ENCODE measurements around the gene CERS4.
"Not testable (repeated sequence)": the region's sequence is repeated elsewhere in the genome, so short reads cannot be mapped to it uniquely, and the experiment has no call there.

CERS4 gene

DNA sequence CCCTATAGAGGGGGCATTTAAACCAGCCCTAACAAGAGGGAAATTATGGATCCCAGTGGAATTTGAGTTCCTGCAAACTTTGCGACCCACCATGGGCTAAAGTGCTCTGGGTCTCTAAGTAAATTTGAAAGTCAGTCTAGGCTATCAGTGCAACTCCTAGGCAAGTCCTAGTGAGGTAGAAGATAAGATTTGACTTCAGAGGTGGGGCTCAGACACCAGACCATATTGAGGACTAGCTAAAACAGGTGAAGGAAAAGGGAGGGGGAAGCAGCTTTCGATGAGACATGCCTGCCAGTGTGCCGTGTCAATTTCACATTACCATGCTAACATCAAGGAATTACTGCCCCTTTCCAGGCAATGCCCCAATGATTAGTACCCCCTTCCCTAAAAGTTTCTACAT lies 60.6 kb downstream of the CERS4 start:
- DNase-seq = no peak

DNA sequence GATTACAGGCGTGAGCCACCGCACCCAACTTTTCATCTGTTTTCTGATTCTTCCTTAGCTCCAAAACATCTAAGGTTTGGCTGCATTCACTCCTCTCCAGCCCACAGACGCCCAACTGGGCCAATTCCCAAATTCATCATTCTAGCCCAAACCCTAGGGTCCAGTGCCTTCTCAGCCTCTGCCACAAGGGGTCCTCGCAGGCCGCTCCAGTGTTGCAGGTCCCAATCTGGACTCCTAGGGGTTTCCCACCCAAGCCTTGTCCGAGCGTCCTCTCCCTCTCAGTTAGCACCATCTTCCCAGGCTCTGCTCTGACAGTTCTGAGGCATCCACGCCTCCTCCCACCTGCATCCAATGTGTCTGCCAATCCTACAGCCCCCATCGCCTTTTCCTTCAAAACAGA lies 67.3 kb downstream of the CERS4 start:
- DNase-seq = not testable (repeated sequence)

DNA sequence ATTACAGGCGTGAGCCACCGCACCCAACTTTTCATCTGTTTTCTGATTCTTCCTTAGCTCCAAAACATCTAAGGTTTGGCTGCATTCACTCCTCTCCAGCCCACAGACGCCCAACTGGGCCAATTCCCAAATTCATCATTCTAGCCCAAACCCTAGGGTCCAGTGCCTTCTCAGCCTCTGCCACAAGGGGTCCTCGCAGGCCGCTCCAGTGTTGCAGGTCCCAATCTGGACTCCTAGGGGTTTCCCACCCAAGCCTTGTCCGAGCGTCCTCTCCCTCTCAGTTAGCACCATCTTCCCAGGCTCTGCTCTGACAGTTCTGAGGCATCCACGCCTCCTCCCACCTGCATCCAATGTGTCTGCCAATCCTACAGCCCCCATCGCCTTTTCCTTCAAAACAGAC lies 82.2 kb downstream of the CERS4 start:
- not testable (repeated sequence) for DNase-seq

DNA sequence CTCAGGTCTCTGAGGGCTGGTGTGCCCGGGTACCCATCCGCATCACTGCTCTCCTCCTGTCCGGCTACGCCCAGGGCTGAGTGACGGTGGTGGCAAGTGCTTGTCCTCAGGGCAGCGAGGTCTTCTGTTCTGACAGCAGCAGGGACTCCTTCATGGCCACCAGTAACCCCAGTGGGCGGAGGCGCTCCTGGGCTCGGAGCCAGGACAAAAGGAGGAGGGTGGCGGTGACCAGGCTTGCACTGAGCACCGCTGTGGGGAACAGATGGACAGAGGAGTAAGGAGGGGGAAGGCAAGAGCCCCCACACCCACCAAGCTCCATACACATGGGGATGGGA lies 93.2 kb downstream of the CERS4 start:
- DNase-seq = no peak

DNA sequence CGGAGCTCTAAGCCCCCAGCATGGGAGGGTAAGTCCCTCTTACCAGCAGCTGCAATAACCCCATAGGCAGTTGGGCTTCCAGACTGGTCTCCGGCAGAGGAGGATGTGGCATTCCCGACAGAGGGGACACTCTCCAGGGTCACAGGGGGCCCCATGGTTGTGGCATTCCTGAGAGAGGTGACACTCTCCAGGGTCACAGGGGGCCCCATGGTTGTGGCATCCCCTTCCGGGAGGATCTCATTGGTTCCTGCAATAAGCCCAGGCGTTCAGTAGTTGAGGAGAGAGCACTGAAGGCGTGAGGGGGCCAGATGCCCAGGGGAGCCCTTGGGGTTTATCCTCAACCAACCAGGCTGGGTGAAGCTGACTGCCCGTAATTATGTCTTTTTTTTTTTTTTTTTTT lies 93.6 kb downstream of the CERS4 start:
- DNase-seq = no peak

DNA sequence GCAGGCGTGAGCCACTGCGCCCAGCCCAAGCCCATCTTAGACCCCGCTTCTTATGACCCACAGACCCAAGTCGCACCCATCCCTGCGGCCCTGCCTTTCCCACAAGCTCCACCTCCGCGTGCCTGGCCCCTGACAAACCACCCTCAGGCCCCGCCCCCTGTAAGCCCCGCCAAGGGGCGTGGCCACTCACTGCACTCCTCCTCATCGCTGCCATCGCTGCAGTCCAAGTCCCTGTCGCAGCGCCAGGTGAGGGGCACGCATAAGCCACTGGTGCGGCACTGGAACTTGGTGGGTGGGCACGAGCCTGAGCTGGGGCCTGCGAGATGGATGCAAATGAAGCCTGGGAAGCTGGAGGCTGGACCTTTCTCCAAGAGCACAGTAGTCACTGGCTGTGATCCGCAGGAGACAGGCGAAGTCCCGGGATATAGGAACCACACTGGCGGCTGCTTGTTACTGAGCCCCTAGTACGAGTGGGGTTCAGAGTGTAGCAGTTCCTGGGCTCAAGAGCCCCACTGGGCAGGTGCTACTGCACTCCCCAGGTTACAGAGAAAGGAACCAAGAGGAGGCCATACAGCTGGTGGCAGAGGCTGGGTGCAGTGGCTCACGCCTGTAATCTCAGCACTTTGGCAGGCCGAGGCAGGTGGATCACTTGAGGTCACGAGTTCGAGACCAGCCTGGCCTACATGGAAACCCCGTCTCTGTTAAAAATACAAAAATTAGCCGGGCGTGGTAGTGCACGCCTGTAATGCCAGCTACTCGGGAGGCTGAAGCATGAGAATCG lies 95.9 kb downstream of the CERS4 start:
- DNase-seq = no peak

DNA sequence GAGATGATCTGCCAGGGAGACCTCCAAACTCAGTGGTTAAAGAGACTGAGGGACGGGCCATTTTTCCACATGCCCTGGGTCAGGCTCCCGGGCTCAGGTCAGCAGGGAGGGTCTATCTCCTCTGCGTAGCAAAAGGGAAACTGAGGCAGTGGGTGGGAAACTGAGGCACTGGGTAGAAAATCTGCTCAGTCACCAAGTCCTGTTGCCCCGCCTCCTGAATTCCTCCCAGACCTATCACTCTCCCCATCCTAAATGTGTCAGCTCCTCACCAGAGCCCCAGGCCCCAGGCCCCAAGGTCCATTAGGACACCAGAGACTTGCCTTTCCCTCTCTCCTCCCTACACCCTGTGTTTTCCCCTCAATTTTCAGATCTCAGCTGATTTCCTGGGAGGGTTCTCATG lies 96.6 kb downstream of the CERS4 start:
- DNase-seq = no peak

DNA sequence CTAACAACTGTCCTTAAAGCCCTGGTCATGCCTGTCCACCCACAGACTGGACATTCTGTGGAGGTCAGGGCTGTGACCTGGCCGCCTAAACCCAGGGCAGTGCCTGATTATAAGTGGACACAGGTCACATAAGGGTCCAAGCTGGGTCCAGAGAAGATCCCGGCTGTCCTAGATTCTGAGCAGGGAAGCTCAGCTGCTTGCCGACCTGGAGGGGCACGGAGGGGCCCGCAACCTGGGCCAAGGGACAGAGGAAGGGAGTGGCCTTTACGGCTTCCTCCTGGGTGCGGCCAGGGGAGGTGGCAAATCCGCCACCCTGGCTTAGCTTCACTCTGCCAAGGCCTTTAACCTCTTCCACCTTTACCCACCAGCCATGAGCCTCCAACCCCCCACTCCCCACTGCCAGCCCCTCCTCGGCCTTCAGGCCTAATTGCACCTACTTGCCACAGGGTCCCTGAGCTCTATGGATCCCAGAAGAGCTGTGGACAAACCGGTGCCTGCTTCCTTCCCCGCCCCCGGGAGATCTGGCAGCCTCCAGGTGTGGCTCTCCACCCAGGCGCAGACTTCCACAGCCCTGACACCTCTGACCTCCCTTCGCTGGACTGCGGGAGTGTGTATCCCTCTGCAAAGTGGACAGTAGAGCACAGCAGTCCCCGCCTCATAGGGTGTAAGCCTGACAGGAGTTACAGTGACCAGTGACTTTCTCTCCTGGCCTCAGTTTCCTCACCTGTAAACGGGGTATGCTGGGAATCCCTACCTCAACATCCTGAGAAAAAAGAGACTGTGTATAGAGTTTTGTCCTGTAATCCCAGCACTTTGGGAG lies 97.3 kb downstream of the CERS4 start:
- no peak for DNase-seq

DNA sequence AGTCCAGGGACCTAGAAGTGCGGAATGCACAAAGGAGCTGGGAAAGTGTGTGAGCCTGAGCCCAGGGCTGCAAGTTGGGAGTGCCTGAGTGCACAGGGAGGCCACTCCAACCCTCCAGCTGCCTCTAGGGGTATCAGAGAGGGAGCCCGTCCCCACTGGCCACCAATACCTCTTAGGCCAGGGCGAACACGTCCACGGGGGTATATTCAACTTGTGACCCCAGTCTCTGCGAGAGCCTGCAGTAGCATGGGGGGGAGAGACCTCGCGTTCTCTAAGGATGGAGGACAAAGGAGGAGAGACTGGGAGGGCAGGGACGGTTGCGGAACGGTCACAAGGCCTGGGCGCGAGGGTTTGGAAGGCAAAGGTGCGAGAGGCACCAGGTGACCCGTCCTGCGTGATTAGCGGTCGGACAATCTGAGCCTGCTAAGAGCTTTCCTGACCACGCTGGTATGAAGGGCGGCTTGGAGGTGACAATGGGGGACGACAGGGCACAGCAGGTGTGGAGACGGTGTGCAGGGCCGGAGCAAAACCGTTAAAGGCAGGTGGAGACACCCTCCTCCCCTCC lies 98.3 kb downstream of the CERS4 start:
- DNase-seq = no peak

DNA sequence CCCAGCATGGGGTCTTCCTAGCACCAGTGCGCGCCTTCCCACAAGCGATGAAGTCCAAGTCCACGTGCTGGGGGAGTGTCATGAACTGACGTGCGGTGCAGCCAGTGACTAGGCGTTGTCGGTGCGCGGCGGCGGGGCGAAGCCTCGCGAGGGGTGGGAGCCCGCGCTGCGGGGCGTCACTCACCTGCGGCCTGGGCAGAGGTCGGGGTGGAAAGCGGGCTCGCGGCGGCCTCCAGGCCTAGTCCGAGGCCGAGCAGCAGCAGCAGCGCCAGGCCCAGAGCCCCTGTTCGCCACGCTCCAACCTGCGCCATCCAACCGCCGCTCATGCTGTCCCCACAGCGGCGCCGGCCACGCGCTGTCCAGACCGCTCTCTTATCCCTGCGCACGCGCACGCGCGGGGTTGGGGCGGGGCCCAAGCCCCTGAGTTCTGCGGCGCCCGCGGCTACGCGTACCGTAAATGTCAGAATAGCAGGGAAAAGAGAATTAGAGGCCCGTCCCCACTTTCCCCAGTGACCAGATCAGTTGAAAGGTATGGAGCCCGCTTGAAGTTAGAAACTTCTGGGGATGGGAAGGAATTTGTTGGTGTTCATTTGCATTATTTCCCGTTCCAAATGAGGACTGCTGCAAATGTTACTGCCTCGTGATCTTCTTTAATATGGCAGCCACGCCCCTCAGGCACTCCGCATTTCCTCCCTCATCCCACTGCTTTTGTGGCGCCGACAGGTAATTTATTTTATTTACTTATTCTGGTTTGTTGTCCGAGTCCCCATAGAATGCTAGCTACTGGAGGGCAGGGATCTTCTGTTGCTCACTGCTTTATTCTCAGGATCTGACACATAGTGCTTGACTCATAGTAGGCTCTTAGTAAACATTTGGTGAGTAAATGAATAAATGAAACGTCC lies 99.0 kb downstream of the CERS4 start, which contains the start of gene CD320:
Gene CD320, minus strand, starts transcription at position 394 of the 902 bp plus-strand sequence. Its CDS starts 68 bp downstream, at position 326.
- peak; percentile 44 for DNase-seq

DNA sequence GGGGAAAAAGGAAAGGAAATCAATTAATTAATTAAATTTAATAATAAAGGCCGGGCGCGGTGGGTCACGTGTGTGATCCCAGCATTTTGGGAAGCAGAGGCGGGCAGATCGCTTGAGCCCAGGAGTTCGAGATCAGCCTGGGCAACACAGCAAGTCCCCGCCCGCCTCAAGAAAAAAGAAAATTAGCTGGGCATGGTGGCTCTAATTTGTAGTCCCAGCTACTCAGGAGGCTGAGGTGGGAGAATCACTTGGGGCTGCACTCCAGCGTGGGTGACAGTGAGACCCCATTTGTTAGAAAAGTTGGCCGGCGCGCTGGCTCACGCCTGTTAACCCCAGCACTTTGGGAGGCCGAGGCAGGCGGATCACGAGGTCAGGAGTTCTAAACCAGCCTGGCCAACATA lies 99.7 kb downstream of the CERS4 start:
- DNase-seq = no peak

DNA sequence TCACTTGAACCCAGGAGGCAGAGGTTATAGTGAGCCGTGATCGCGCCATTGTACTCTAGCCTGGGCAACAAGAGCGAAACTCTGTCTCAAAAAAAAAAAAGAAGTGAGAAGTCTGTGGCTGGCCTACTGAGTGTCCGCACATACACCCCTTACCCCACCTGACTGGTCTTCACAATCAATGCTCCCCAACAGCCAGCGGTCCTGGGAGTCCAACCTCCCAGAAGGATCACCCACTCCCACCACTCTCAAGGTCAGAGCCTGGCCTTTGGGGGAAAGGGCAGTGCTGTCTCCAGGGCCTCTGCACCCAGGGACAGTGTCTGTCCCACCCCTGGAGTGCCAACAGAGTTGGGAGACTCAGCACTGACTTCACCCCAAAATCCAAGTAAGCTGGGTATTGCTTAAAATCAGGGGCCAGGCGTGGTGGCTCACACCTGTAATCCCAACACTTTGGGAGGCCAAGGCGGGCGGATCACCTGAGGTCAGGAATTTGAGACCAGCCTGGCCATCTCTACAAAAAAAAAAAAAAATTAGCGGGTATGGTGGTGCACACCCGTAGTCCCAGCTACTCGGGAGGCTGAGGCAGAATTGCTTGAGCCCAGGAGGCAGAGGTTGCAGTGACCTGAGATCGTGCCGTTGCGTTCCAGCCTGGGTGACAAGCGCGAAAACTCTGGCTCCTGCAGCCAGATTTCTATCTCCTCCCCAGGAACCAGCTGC lies 101.3 kb downstream of the CERS4 start:
- DNase-seq = no peak

DNA sequence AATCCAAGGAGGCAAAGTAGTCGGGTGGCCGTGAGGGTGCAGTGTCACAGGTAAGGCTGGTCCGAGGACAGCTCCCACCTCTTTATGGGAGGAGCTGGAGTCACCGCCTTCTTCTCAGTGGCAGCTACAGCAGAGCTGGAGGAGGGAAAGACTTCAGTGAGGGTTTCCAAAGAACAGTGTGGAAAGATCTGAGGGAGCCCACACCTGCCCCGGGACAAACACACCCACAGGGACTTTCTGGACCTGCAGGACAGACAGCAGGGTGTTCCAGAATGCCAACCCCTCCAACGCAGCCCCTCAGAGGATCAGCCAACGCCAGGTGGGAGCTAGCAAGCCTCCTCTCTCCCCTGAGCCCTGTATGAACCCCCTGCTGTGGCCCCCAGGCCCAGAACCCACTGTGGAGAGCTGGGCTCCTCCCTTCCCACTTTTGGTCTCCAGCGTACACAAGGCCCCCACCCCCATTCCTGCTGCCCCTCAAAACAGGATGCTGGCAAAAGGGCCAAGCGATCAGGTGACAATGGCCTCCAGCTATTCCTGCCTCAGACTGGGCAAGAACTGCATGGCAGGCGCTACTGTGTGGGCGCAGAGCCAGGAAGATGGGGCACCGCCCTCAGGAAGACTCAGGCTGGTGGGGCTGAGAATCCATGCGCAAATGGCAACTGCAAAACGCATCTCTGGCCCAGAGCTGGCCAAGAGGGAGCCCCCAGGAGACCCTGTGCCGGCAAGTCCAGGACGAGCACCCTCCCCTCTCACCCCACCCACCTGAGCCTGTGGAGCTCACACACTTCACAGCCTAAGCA lies 102.5 kb downstream of the CERS4 start:
- DNase-seq = no peak

Data from GDM1 (cell line).